ENCODE data around the gene RNF180. TPM values are rescaled to one million over a fixed set of nuclear protein-coding genes. Genes with fewer than 3 reads are reported as not detected.

RNF180 gene
- total and polyA plus RNA-seq, 2 of the 8 experiments (the other 6 are each of a cell fraction or from before 2014, with no cell fraction given): 0.39 to 2.3 TPM

DNA sequence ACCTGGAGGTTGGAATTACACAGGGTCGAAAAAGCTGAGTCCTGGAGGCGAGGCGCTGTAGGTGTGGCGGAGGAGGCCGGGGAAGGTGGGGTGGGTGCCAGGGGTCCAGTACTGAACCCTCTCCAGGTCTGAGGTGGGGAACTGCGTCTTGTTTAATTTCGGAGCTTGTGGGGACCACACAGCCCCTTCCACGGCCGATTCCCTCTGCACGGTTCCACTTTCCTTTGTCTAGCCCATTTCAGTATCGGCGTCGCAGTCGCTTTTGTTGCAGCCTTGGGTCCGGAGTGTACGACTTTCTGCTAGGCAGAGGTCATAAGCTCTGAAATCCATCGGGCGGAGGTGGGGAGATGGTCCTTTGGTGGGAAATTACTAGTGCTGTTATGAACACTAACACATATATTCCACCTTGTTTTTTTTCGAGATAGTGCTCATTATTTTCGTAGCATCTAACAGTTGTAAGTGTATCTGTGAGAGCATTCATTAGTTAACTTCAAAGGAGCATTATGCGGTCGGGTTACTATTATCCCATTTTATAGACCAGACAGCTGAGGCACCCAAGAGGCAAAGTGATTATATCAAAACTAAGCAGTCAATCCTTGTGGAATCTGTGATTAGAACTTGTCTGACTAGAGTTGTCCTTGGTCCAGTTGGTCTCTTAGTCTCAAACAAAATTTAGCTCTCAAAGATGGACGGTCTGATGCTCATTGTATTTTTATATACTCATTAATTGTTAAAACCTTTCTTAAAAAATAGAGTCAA is 737 bp downstream of the RNF180 start:
- Histone ChIP-seq H3K9me3 (ENCODE audit: insufficient read depth in 2 of 2, low read depth in 1 of 2, low read length in 1 of 2) (no peaks in the 10 kb centered on the region), H3K4me2 (ENCODE audit: insufficient read depth in 1 of 2, low read depth in 2 of 2, low read length in 2 of 2) (peak overlapping the region; percentile 77 to 92), H3K9ac (replicated peaks in 1 of 4; ENCODE audit: extremely low read depth in 1 of 4, low read depth in 3 of 4, low read length in 3 of 4) (peak overlapping the region; percentile 49 to 82 (median 82)), H3K79me1 (ENCODE audit: low read depth, low read length) (no peaks in the 10 kb centered on the region), H3K56ac (replicated peaks; ENCODE audit: insufficient read length, low read depth, low read length) (no peak overlapping the region), H2BK20ac (ENCODE audit: low read length) (no peak overlapping the region), H2BK120ac (replicated peaks; ENCODE audit: low read depth, low read length) (no peak overlapping the region), H2BK12ac (ENCODE audit: low read depth, low read length) (no peak overlapping the region), H3K36me3 (ENCODE audit: control insufficient read depth in 2 of 4, insufficient read depth in 4 of 4, low read length in 3 of 4) (no peaks in the 10 kb centered on the region), H2BK5ac (ENCODE audit: low read depth, low read length) (no peak overlapping the region), H3K23me2 (ENCODE audit: low read depth, low read length) (peaks cover 3% of the 10 kb centered on the region; the same call in 1 of the 2 replicates), H3K23ac (ENCODE audit: insufficient read length) (no peak overlapping the region), H4K20me1 (replicated peaks in 1 of 2; ENCODE audit: control insufficient read depth in 1 of 2, insufficient read depth in 2 of 2, low read length in 2 of 2) (no peaks in the 10 kb centered on the region), H3K4me3 (ENCODE audit: extremely low read depth in 1 of 4, insufficient read depth in 2 of 4, low read depth in 3 of 4, low read length in 4 of 4) (peak overlapping the region; percentile 57 to 81 (median 78)), H3K79me2 (ENCODE audit: control insufficient read depth in 1 of 2, insufficient read depth in 2 of 2, low read length in 2 of 2) (no peaks in the 10 kb centered on the region), H3K27ac (ENCODE audit: low read depth, low read length) (no peak overlapping the region), H3K4ac (replicated peaks; ENCODE audit: insufficient read length, low read depth, low read length) (no peak overlapping the region), H2AFZ (ENCODE audit: low read length) (peak overlapping the region; percentile 98), H3K4me1 (replicated peaks in 1 of 4; ENCODE audit: control insufficient read depth in 3 of 4, insufficient read depth in 4 of 4, low read length in 3 of 4) (no peaks in the 10 kb centered on the region; a peak in 2 of 7 replicates), H2AK5ac (ENCODE audit: low read depth, low read length) (no peak overlapping the region), H3K27me3 (replicated peaks in 1 of 4; ENCODE audit: control insufficient read depth in 3 of 4, extremely low read depth in 1 of 4, insufficient read depth in 3 of 4, low read length in 3 of 4) (peaks cover 0 to 7% (median 0%) of the 10 kb centered on the region in 4 experiments; a peak in 5 of 7 replicates), H3K14ac (ENCODE audit: insufficient read length) (no peak overlapping the region), H4K5ac (ENCODE audit: insufficient read length, low read depth, low read length) (no peak overlapping the region), H4K91ac (replicated peaks; ENCODE audit: insufficient read length, low read length) (peak overlapping the region; percentile 61), H3K18ac (ENCODE audit: extremely low read depth, low read length) (no peak overlapping the region), H4K8ac (ENCODE audit: extremely low read depth, insufficient read depth, low read length) (peak overlapping the region; percentile 93; the same call in 1 of the 2 replicates), H2BK15ac (ENCODE audit: low read length) (0 out of 2 replicates have a peak overlapping the region, but pooled peaks have one; percentile 3)
- POLR2A ChIA-PET (ENCODE audit: partially characterized antibody): interaction anchor here (0.6 to 1.3 kb wide), 4 partner anchors 9 to 582 kb away, joined by 3 to 5 read pairs (median 3); no protein-coding TSS in a partner anchor
- CTCF ChIA-PET (ENCODE audit: partially characterized antibody): interaction anchor here (0.7 to 1.6 kb wide), 4 partner anchors 15 to 443 kb away, joined by 3 to 9 read pairs (median 4); no protein-coding TSS in a partner anchor
- 27% methylated on average over 23 of the region's 23 CpGs; no CpG with 5 or more reads in 1 of the 2 experiments for WGBS, 2 experiments (ENCODE audit: extremely low coverage in 1 of 2, insufficient coverage in 1 of 2, insufficient read length in 1 of 2, insufficient replicate concordance in 2 of 2, low coverage in 1 of 2, low lambda C conversion rate in 2 of 2, missing lambda C conversion rate in 1 of 2)
- no peak for FAIRE-seq
- no peak for DNase-seq (ENCODE audit: low read depth in 1 of 2, low spot score in 2 of 2)
- TF ChIP-seq, protein P1, sequence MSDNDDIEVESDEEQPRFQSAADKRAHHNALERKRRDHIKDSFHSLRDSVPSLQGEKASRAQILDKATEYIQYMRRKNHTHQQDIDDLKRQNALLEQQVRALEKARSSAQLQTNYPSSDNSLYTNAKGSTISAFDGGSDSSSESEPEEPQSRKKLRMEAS (IDR thresholded peaks at IDR 0.05): peak; percentile 3; the same call in 1 of the 2 replicates
- TF ChIP-seq BACH1 (IDR thresholded peaks at IDR 0.05; ENCODE audit: low read length): no peak
- TF ChIP-seq GABPA (IDR thresholded peaks at IDR 0.05; ENCODE audit: borderline replicate concordance, insufficient read depth, low read length): no peak
- TF ChIP-seq ASH2L (IDR thresholded peaks at IDR 0.05; ENCODE audit: low read length): peak; percentile 77
- TF ChIP-seq SRF (IDR thresholded peaks at IDR 0.05; ENCODE audit: low read depth, low read length): no peak
- no peak for TF ChIP-seq GTF2F1 (IDR thresholded peaks at IDR 0.05; ENCODE audit: borderline replicate concordance, low read depth, low read length)
- TF ChIP-seq CHD2 (IDR thresholded peaks at IDR 0.05; ENCODE audit: low read length): no peak
- TF ChIP-seq TAF1 (IDR thresholded peaks at IDR 0.05; ENCODE audit: low read depth, low read length): peak; percentile 8; the same call in 1 of the 2 replicates
- no peak for TF ChIP-seq TEAD4 (IDR thresholded peaks at IDR 0.05; ENCODE audit: low read depth, low read length)
- no peak for TF ChIP-seq MAFK (IDR thresholded peaks at IDR 0.05; ENCODE audit: low read depth, low read length)
- TF ChIP-seq RXRA (IDR thresholded peaks at IDR 0.05; ENCODE audit: insufficient read depth, low read depth, low read length): no peak
- peak; percentile 20; the same call in 1 of the 2 replicates for TF ChIP-seq SUZ12 (IDR thresholded peaks at IDR 0.05; ENCODE audit: low read length)
- TF ChIP-seq SP4 (IDR thresholded peaks at IDR 0.05; ENCODE audit: low read length): no peak
